Osteoblast (primary cell): ENCODE results near the gene PIEZO1. TPM values are rescaled to one million over a fixed set of nuclear protein-coding genes. Genes with fewer than 3 reads are reported as not detected.
A peak's percentile ranks its signal among the peaks of the same experiment; 100 is the strongest.

Source experiments
- DNase-seq: peaks from one replicate; pipeline ENCODE4 v3.0.0; 2011; ENCODE audit warnings: low spot score, mixed read lengths; ENCODE audit not compliant: insufficient read length; ENCODE audit errors: missing footprints
- H2AFZ ChIP-seq: 2 replicates; pipeline ENCODE4 v1.6.0; 2011; ENCODE audit warnings: mild to moderate bottlenecking, low read length
- H3K27ac ChIP-seq: 2 replicates; pipeline ENCODE4 v1.5.1; 2011; ENCODE audit warnings: mild to moderate bottlenecking, low read depth, low read length, moderate library complexity
- H3K27me3 ChIP-seq: 2 replicates; pipeline ENCODE4 v1.6.0; 2012; ENCODE audit warnings: mild to moderate bottlenecking, control low read depth, inconsistent platforms, low read length, moderate library complexity; ENCODE audit not compliant: insufficient read depth
- H3K36me3 ChIP-seq: 2 replicates; pipeline ENCODE4 v1.5.1; 2011; ENCODE audit warnings: mild to moderate bottlenecking, low read length, control low read depth, moderate library complexity; ENCODE audit not compliant: insufficient read depth
- H3K4me1 ChIP-seq: 2 replicates; pipeline ENCODE4 v1.5.1; 2011; ENCODE audit warnings: mild to moderate bottlenecking, low read length, control low read depth, moderate library complexity; ENCODE audit not compliant: insufficient read depth
- H3K4me2 ChIP-seq: 2 replicates; pipeline ENCODE4 v1.6.0; 2011; ENCODE audit warnings: mild to moderate bottlenecking, low read length; ENCODE audit not compliant: insufficient read depth
- H3K4me3 ChIP-seq: fragments of 200-600 bp; sonication (generic); 3 replicates; pipeline ENCODE4 v1.5.1; 2012; ENCODE audit warnings: mild to moderate bottlenecking, low read length, inconsistent platforms; ENCODE audit not compliant: insufficient read depth
- H3K79me2 ChIP-seq: 2 replicates; pipeline ENCODE4 v1.6.0; 2012; ENCODE audit warnings: mild to moderate bottlenecking, low read length, control low read depth, inconsistent platforms; ENCODE audit not compliant: insufficient read depth
- H3K9me3 ChIP-seq: 2 replicates; pipeline ENCODE4 v1.5.1; 2011; ENCODE audit warnings: low read depth, low read length, control low read depth
- H4K20me1 ChIP-seq: 2 replicates; pipeline ENCODE4 v1.6.0; 2012; ENCODE audit warnings: mild to moderate bottlenecking, low read length, control low read depth; ENCODE audit not compliant: insufficient read depth
- CTCF ChIP-seq: IDR thresholded peaks from 2 replicates; pipeline ENCODE4 v1.5.1; 2011; ENCODE audit warnings: mild to moderate bottlenecking, low read depth, low read length, moderate library complexity; ENCODE audit errors: extremely low read depth
- total RNA-seq: library from RNA; depleted of rRNA; stranded (reverse); fragments of >200 nt; gene quantifications from 2 replicates; pipeline ENCODE4 v1.2.3, GENCODE V29; 2012

The PIEZO1 gene
- total RNA-seq, 1 donor, result 207 TPM

DNA sequence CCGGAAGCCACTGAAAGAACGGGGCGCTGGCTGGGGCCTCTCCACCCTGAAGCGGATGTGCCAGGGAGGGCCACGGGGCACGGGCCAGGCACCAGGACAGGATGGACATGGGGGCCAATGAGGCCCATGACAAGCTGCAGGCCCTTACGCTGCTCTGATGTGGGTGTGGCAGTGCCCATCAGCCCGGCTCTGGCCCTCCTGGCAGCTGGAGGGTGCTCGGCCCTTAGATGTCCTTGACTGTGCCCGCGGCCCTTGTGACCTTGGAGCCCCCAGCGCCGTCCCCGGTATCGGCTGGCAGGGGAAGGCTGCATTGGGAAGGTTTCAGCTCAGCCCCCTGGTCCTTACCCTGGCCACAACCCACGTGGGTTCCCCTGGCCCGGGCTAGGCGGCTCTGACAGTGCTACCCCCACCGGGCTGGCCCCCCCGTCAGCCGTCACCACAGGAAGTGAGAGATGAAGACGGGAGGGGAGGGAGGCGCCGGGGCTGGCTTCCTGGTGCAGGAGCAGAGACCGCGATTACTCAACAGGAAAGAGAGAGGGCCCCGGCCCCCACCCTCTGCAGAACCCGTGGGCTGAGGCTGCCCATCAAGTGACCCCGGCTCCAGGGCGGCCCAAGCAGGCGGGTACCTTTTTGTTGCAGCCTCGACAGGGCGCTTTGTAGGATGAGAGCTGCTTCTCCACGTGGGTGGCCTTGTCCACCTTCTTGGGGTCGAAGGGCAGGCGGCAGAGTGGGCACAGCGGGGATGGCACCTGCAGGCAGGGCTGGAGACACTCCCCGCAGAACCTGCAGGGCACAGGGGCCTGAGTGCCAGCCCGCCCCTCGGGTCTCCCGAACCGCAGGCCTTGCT is 84.2 kb downstream of the PIEZO1 start:
- H3K36me3 ChIP-seq, result peaks cover 16% of the 10 kb centered on the region
- H3K79me2 ChIP-seq, result peaks cover 50% of the 10 kb centered on the region
- peak; percentile 100 for DNase-seq
- H3K27me3 ChIP-seq, result no peaks in the 10 kb centered on the region
- H3K4me3 ChIP-seq, result peak overlapping the region; percentile 58
- peaks cover 6% of the 10 kb centered on the region for H4K20me1 ChIP-seq
- H2AFZ ChIP-seq, result peak overlapping the region; percentile 56
- H3K9me3 ChIP-seq, result no peaks in the 10 kb centered on the region
- no peak for TF ChIP-seq CTCF
- H3K27ac ChIP-seq, result peak overlapping the region; percentile 79
- H3K4me2 ChIP-seq, result peak overlapping the region; percentile 75
- H3K4me1 ChIP-seq, result peaks cover 20% of the 10 kb centered on the region

- H3K4me2 ChIP-seq, result peak overlapping the region; percentile 75
- H3K36me3 ChIP-seq, result peaks cover 16% of the 10 kb centered on the region
- no peak overlapping the region for H2AFZ ChIP-seq
- TF ChIP-seq CTCF, result no peak
- no peak for DNase-seq
- peak overlapping the region; percentile 79 for H3K27ac ChIP-seq
- H3K27me3 ChIP-seq, result no peaks in the 10 kb centered on the region
- no peak overlapping the region for H3K4me3 ChIP-seq
- H4K20me1 ChIP-seq, result peaks cover 5% of the 10 kb centered on the region
- H3K79me2 ChIP-seq, result peaks cover 45% of the 10 kb centered on the region
- H3K9me3 ChIP-seq, result no peaks in the 10 kb centered on the region
- H3K4me1 ChIP-seq, result peaks cover 18% of the 10 kb centered on the region
These were observed 84.7 kb downstream of the PIEZO1 start for GRCh38 chr16:88700322-88700635.

DNA sequence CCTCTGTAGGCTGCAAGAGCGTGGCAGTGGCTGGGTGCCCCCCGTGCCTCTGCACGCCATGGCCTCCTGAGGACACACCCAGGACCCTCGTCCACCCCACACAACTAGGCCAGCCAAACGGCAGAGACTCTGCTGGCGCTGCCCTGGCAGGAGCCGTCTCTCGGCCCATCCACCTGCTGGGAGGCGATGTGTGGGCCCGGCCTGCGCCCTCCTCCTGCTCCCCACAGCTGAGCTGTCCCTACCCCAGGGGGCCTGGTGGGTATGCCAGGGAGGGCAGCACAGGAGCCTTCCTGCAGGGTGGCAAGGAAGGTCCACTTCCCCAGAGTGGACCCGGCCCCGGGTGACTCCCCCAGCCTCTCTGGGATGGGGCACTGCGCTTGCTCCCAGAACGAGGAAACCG is 85.8 kb downstream of the PIEZO1 start:
- H3K4me1 ChIP-seq, result peaks cover 12% of the 10 kb centered on the region
- no peak overlapping the region for H3K4me3 ChIP-seq
- H3K4me2 ChIP-seq, result no peak overlapping the region
- H3K27ac ChIP-seq, result no peak overlapping the region
- H2AFZ ChIP-seq, result no peak overlapping the region
- H3K79me2 ChIP-seq, result peaks cover 34% of the 10 kb centered on the region
- H3K36me3 ChIP-seq, result peaks cover 16% of the 10 kb centered on the region
- no peak for TF ChIP-seq CTCF
- H3K9me3 ChIP-seq, result no peaks in the 10 kb centered on the region
- no peaks in the 10 kb centered on the region for H3K27me3 ChIP-seq
- no peaks in the 10 kb centered on the region for H4K20me1 ChIP-seq
- DNase-seq, result no peak

- no peak for TF ChIP-seq CTCF
- H3K9me3 ChIP-seq, result no peaks in the 10 kb centered on the region
- H3K4me3 ChIP-seq, result no peak overlapping the region
- peaks cover 16% of the 10 kb centered on the region for H3K36me3 ChIP-seq
- H3K27me3 ChIP-seq, result no peaks in the 10 kb centered on the region
- no peak overlapping the region for H3K27ac ChIP-seq
- no peak for DNase-seq
- no peaks in the 10 kb centered on the region for H4K20me1 ChIP-seq
- peaks cover 29% of the 10 kb centered on the region for H3K79me2 ChIP-seq
- H3K4me1 ChIP-seq, result peaks cover 12% of the 10 kb centered on the region
- no peak overlapping the region for H2AFZ ChIP-seq
- H3K4me2 ChIP-seq, result no peak overlapping the region
These were observed 86.4 kb downstream of the PIEZO1 start for GRCh38 chr16:88698646-88699045.
